HS-5 (cell line): ENCODE data around the gene RANBP1.

ENCODE experiments used
- DNase-seq: peaks from one replicate; pipeline ENCODE4 v3.0.0-alpha.2; 2012; ENCODE audit warnings: low read depth

RANBP1 gene

GRCh38 chr22:20138417-20138738 is 22.5 kb downstream of the RANBP1 start:
- no peak for DNase-seq

DNA sequence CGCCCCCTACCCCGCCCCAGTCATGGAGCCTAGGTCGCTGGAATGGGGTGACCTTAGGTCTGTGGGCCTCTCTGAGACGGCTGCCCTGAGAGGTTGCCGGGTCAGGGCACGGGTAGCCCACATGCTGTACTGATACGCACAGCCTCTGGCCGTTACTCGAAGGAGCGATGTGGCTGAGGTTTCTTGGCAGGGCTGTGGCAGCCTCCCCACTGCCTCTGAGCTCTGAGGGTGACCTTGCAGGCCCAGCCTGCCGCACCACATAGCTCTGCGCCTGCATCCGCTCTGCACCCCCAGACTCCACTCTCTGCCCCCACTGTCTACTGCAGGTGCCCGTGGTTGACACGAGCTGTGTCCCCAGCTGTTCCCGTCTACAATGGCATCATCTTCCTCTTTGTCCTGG is 23.0 kb downstream of the RANBP1 start:
- DNase-seq: no peak

GRCh38 chr22:20139391-20140106 is 23.6 kb downstream of the RANBP1 start:
- DNase-seq: no peak

DNA sequence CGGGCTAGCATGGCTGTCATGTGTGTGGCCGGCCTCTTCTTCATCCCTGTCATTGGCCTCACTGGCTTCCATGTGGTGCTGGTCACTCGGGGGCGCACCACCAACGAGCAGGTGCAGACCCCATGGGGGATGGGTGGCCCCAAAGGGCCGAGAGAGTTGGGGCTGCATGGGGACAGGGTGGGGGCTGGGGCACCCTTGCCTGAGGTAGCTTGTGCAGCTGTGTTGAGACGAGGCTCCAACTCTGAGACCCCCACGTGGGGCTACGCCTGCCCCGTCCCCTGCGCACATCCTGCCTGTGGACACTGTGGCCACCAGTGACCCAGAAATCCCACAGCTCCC is 24.2 kb downstream of the RANBP1 start:
- no peak for DNase-seq

DNA sequence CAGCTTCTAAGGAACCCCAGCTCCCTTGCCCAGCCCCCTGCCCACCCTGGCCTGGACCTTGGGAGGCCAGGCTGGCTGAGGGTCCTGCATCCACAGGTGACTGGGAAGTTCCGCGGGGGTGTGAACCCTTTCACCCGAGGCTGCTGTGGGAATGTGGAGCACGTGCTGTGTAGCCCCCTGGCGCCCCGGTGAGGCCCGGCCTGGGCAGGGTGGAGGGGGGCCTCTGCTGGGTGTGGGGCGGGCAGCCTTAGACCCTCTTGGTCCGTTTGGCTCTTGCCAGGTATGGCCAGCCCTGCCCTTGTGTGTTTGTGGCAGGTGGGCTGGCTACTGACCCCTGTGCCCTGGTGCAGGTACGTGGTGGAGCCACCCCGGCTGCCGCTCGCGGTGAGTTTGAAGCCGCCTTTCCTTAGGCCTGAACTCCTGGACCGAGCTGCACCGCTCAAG is 24.6 kb downstream of the RANBP1 start:
- no peak for DNase-seq

DNA sequence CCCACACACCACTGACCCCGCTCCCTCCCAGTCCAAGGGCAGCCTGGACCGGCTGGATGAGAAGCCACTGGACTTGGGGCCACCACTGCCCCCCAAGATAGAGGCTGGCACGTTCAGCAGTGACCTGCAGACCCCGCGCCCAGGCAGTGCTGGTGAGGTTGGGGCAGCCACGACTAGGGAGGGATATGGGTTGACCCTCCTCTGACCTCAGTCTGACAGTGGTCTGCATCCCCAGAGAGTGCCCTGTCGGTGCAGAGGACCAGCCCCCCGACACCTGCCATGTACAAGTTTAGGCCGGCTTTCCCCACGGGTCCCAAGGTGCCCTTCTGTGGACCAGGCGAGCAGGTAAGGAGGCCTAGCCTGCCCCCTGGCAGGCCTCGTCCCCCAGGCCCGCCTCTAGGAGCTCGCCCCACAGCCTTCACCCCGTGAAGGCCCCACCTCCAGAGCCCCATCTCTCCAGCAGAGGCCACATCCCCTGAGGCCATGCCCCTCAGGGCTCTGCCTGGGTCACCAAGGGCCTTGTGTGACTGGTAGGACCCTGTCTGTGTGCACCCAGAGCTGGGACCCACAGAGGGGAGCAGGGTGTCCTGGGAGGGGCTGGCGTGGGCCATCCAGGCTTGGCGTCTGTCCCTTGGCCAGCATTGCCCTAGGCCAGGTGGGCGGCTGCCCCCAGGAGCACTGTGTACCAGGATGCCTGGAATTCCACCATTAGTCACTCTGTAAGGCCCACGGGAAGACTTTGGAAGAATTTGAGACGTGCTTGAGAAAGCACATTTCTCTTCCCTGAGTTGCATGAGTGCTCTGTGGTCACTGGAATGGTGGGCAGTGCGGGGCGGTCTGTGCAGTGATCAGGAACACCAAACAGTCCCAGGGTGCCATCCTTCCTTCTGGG is 25.5 kb downstream of the RANBP1 start:
- peak; percentile 55 for DNase-seq

DNA sequence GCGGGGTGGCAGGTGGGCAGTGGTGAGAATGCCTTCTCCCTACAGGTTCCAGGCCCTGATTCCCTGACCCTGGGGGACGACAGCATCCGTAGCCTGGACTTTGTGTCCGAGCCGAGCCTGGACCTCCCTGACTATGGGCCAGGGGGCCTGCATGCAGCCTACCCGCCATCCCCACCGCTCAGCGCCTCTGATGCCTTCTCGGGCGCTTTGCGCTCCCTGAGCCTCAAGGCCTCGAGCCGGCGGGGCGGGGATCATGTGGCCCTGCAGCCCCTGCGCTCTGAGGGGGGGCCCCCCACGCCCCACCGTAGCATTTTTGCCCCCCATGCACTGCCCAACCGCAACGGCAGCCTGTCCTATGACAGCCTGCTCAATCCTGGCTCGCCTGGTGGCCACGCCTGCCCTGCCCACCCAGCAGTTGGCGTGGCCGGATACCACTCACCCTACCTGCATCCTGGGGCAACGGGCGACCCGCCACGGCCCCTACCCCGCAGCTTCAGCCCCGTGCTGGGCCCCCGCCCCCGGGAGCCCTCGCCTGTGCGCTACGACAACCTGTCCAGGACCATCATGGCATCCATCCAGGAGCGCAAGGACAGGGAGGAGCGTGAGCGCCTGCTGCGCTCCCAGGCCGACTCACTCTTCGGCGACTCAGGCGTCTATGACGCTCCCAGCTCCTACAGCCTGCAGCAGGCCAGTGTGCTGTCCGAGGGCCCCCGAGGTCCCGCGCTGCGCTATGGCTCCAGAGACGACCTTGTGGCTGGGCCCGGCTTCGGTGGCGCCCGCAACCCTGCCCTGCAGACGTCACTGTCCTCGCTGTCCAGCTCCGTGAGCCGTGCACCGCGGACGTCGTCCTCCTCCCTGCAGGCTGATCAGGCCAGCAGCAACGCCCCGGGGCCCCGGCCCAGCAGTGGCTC is 27.1 kb downstream of the RANBP1 start:
- no peak for DNase-seq

GRCh38 chr22:20143883-20144665 is 28.2 kb downstream of the RANBP1 start:
- no peak for DNase-seq

DNA sequence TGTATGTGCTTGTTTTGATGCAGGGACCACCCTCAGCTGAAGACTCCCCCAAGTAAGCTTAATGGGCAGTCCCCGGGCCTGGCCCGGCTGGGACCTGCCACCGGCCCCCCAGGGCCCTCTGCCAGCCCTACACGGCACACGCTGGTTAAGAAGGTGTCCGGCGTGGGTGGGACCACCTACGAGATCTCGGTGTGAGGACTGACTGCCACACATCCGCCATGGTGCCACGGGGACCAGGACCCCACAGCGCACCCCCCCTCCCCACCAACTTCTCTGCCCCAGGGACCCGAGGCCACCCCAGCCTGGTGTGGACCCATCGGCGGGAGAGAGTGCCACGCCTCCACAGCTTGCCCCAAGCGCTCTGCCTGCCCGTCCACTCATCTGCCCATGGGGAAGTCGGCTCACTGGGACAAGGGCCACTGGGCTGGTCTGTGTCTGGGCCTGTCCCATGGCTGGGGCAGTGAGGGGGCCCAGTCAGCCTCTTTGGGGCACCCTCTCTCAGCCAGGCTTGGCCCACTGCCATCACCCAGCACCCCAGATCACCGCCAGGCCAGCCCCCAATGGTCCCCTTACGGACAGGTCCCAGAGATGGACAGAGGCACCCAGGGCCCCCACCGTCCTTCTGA is 29.4 kb downstream of the RANBP1 start:
- no peak for DNase-seq

GRCh38 chr22:20145832-20146223 is 29.9 kb downstream of the RANBP1 start:
- no peak for DNase-seq

- no peak for DNase-seq
Observed at GRCh38 chr22:20146777-20147176, 30.9 kb downstream of the RANBP1 start.

- no peak for DNase-seq
Observed at GRCh38 chr22:20147237-20147988, 31.5 kb downstream of the RANBP1 start.

- DNase-seq: no peak
Observed at GRCh38 chr22:20148414-20148813, 32.5 kb downstream of the RANBP1 start.

DNA sequence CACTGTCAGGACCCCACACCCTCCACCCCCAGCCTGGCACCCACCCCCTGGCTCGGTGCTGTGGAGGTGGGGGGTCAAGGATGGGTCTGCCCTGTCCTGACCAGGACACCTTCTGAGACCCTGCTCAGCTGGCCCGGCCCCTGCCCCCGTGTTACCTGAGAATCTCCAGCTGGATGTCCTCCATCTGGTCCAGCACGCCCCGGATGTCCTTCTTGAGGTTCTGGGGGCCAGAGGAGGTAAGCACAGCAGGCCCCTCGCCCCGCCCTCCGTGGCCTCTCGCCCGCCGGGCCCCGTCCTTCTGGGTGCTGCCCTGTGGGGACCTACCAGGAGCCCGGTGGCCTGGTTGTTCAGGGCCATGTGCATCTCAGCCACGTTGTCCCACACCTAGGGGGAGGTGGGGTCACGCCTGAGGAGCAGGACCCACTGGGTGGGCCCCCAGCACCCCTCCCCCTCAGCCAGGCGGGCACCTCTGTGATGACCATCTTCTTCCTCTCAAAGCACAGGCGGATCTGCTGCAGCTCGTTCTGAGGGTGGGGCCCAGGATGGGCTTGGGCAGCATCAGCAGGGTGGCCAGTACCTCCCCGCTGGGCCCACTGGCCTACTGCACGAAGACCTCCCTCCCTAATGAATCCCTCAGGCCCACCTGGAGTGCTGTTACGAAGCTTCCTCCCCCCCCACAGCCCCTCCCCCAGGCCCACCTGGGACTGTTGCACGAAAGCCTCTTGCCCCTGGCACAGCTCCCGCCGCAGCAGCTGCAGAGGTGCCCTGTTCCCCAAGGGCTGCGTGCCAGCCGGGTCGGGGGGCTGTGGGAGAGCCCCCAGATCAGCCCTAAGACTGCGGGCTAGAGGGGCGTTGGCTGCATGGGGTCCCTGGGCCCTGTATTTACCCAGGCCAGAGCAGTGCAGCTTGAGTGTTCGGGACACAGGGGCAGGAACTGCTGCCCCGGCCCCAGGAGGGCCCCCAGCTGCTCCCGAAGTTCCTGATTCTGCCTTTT is 33.6 kb downstream of the RANBP1 start:
- no peak for DNase-seq

DNA sequence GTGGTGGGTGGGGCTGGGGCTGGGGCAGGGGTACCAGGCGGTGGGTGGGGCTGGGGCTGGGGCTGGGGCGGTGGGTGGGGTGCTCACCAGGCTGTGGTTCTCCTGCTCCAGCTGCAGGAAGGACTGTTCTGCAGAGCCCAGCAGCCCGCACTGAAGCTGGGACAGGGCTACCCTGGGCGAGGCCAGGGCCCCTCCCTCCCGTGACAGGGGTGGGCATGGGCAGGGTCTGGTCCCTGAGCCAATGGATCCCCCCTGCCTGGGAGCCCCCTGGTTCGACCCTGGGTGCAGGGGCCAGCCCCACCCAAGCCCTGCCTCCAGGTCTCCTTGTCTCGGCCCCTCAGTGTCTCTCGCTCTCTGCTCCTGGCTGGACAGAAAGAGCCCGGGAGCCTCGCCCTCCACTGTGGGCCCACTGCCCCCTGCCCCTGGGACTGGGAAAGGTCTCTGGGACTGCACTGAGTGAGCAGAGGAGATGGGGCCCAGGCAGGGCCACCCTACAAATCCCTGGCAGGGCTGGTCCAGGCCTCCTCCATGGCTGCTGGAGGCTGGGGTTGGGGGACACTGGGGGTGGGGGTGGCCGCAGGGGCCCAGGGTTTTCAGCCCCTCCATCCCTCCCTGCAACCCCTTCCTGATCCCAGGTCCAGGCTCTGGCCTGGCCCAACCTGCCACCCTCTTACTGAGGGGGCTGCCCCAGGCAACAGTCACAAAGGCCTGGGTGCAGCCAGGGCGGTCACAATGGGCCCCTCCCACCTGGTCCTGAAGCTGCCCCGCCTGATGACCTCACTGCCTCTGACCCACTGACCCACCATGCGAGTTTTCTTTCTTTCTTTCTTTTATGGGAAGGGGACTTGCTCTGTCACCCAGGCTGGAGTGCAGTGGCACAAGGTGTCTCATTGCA is 34.7 kb downstream of the RANBP1 start, which contains the start of gene CCDC188:
CCDC188 (minus strand) TSS at position 675 of the 895 bp plus-strand sequence; CDS start at position 606, 69 bp downstream.
- no peak for DNase-seq

DNA sequence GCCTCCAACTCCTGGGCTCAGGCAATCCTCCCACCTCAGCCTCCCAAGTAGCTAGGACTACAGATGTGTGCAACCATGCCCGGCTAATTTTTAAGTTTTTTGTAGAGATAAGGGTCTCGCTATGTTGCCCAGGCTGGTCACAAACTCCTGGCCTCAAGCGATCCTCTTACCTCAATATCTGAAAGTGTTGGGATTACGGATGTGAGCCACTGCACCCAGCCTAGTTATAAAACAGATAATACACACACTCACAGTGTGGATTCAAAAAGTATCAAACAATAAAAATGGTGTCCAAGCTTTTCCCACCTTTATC is 35.3 kb downstream of the RANBP1 start:
- DNase-seq: no peak

GRCh38 chr22:20152464-20152890 is 36.6 kb downstream of the RANBP1 start:
- DNase-seq: no peak

DNA sequence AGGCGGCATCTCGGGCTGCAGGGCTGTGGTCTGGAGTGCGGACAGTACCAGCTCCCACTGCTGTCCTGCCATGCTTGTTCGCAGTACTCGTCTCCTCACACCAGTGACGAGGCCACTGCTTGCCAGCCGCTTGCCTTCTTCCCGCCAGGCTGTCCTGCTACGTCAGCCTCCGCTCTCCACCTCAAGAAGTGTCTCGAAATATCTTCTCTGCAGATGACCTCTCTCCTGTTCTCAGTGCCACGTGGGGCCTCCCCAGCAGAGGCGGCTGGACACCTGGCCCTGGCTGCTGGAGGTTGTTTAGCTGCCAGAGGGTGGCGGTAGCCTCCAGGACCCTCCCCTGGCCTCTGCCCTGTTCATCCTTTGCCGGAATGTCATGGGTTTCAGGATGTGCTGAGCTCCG is 38.0 kb downstream of the RANBP1 start:
- DNase-seq: no peak
